ENCODE measurements around the gene FLNB. TPM values are rescaled to one million over a fixed set of nuclear protein-coding genes. Genes with fewer than 3 reads are reported as not detected.
"Not testable (repeated sequence)": the region's sequence is repeated elsewhere in the genome, so short reads cannot be mapped to it uniquely, and the experiment has no call there.

FLNB gene
- total RNA-seq, 4 donors from 2014 or later, result 164 to 258 (median 242) TPM

DNA sequence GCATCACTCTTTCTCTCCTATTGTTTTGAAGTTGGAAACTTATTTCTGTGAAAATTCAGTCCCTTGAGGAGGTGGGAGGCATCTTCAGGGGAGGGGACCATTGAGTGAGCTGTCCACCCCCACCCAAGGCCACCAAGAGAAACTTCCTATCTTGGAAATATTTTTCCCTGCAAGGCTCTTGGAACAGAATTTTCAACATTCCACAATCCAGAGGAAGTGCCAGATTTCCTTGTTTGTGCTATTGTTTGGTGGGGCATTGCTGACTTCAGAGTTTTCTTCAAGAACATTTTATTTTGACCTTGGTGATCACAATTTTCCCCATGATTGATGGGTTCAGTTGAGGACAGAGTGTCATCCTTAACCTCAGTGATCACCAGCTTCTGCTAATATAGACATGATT lies 190.6 kb downstream of the FLNB start:
- H3K27ac ChIP-seq, result peak overlapping the region in 2 of 3 donors; percentile 42 to 73
- no peak for DNase-seq
- no peaks in the 10 kb centered on the region for H3K36me3 ChIP-seq

DNA sequence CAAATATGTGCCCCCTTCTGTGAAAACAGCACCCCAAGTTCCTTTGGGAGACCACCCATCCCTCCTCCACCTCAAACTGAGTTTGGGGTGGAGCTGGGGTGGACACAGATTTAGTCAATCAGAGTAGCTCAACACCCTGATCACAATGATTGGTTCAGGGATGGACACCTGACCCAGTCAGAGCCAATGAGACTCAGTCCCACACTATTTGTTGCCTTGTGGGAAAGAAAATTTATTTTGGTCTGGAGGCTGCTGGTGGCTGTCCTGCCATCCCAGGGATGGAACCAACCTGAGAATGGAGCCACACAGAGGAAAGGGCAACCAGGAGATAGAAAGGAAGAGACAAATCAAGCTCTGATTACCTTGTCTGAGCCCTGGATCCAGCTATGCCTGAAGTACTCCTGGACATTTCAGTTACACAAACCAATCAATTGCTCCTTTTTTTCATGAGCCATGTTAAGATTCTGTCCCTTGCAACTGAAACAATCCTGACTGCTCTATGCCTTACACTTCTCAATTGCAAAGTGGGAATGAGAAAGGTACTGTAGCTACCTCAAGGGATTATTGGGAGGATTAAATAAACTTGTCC lies 192.0 kb downstream of the FLNB start:
- no peak for DNase-seq
- H3K27me3 ChIP-seq, result no peaks in the 10 kb centered on the region
- intact Hi-C loops (cut with DNase I), result no loop called here
- peak overlapping the region in 2 of 3 donors; percentile 10 to 54 for H3K27ac ChIP-seq
- no peaks in the 10 kb centered on the region for H3K36me3 ChIP-seq
- TF ChIP-seq, protein P1, sequence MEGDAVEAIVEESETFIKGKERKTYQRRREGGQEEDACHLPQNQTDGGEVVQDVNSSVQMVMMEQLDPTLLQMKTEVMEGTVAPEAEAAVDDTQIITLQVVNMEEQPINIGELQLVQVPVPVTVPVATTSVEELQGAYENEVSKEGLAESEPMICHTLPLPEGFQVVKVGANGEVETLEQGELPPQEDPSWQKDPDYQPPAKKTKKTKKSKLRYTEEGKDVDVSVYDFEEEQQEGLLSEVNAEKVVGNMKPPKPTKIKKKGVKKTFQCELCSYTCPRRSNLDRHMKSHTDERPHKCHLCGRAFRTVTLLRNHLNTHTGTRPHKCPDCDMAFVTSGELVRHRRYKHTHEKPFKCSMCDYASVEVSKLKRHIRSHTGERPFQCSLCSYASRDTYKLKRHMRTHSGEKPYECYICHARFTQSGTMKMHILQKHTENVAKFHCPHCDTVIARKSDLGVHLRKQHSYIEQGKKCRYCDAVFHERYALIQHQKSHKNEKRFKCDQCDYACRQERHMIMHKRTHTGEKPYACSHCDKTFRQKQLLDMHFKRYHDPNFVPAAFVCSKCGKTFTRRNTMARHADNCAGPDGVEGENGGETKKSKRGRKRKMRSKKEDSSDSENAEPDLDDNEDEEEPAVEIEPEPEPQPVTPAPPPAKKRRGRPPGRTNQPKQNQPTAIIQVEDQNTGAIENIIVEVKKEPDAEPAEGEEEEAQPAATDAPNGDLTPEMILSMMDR (IDR thresholded peaks at IDR 0.05), result no peak
- no peak for TF ChIP-seq POLR2A (IDR thresholded peaks at IDR 0.05)
- H3K4me1 ChIP-seq, result peaks cover 0 to 4% of the 10 kb centered on the region in 2 donors
- H3K9me3 ChIP-seq, result no peaks in the 10 kb centered on the region
- no peak overlapping the region for H3K4me3 ChIP-seq (replicated peaks in 1 of 3)

More for the DNA sequence above, 190.6 kb downstream of the FLNB start:
- Histone ChIP-seq H3K4me1 (peaks cover 0 to 4% of the 10 kb centered on the region in 2 donors), H3K9me3 (no peaks in the 10 kb centered on the region), H3K27me3 (no peaks in the 10 kb centered on the region), H3K4me3 (replicated peaks in 1 of 3) (no peak overlapping the region)
- TF ChIP-seq, protein P1 (IDR thresholded peaks at IDR 0.05), result no peak
- no peak for TF ChIP-seq POLR2A (IDR thresholded peaks at IDR 0.05)
- intact Hi-C loops (cut with DNase I), result no loop called here

DNA sequence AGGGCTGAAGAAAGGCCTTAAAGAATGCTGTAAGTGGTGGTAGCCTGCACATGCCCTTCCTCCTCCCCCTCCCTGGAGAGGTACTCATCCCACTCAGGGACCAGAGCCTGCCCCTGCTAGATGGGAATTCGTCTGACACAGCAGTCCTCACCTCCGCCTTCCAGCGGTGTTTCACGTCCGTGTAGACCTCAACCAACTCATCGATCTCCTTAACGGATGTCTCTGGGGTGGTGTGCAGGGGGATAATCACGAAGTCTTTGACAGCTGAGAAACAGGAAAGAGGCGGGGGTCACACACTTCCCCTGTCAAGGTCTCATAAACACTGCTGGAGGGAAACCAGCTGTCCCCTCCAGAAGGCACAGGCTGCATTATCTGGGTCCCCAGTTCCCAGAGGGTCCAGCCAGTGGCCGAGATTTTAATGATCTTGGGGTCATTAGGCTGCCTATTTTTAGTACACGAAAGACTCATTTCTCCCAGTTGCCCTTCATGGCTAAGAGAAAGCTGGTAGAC lies 192.7 kb downstream of the FLNB start:
- intact Hi-C loops (cut with DNase I), result no loop called here
- Histone ChIP-seq H3K27me3 (no peaks in the 10 kb centered on the region), H3K4me3 (replicated peaks in 1 of 3) (no peak overlapping the region), H3K36me3 (no peaks in the 10 kb centered on the region), H3K9me3 (no peaks in the 10 kb centered on the region), H3K4me1 (peaks cover 0 to 4% of the 10 kb centered on the region in 2 donors), H3K27ac (peak overlapping the region in 2 of 3 donors; percentile 24 to 54)
- TF ChIP-seq, protein P1 (IDR thresholded peaks at IDR 0.05), result no peak
- no peak for TF ChIP-seq POLR2A (IDR thresholded peaks at IDR 0.05)
- WGBS, 2 donors, result 61 to 64% methylated on average over 10 to 11 of the region's 11 CpGs
- DNase-seq, result no peak

DNA sequence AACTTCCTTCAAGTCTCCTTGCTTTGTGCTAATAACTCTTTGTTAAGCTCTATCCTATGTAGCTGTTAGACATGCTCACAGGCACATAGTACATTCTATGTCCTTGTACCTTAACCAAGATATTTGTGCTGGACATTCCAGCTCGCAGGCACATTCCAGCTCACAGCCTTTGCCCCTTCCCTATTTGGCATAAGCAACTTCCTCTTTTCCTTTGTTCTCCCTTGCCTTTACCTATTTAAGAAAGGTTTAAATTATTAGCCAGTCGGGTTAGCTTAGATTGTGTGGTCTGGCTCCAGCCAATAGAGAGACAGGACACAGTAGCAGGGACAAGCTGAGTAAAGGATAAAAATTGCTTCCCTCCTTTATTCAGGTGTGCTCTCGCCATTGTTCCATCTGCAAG lies 193.2 kb downstream of the FLNB start:
- WGBS, 2 donors, result 76 to 80% methylated on average over 3 of the region's 3 CpGs

DNA sequence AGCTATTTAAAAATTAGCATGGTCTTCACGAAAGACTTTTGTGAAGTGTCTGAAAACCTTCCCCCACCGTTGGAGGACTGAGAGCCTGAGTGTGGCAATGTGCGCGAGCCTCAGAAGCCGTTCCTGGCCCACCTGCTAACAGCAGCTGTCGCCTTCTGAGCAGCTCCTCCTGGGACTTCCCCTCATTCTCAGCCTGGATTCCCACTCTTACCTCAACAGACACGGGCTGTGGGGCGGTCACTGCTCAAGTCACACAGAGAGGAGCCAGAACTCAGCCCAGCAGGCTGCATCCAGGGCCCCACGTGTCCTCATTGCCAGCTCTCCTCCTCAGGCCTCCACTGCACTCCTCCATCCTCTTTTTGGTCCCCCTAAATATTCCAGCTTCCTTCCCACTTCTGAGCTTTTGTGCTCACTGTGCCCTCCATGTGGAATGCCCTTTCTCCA lies 194.7 kb downstream of the FLNB start:
- Histone ChIP-seq H3K4me3 (replicated peaks in 1 of 3) (no peak overlapping the region), H3K4me1 (peaks cover 0 to 4% of the 10 kb centered on the region in 2 donors), H3K36me3 (no peaks in the 10 kb centered on the region), H3K27ac (no peak overlapping the region), H3K9me3 (no peaks in the 10 kb centered on the region), H3K27me3 (no peaks in the 10 kb centered on the region)
- intact Hi-C loops (cut with DNase I), result no loop called here
- WGBS, 2 donors, result 86 to 88% methylated on average over 9 of the region's 9 CpGs
- DNase-seq, result no peak
- TF ChIP-seq POLR2A (IDR thresholded peaks at IDR 0.05), result no peak
- TF ChIP-seq, protein P1 (IDR thresholded peaks at IDR 0.05), result no peak

More for the DNA sequence above, 193.2 kb downstream of the FLNB start:
- H3K27ac ChIP-seq; H3K36me3 ChIP-seq; H3K27me3 ChIP-seq; H3K4me1 ChIP-seq; DNase-seq; H3K9me3 ChIP-seq; H3K4me3 ChIP-seq (replicated peaks in 1 of 3); intact Hi-C loops (cut with DNase I): not testable (repeated sequence)

All from thyroid gland (tissue), 4 donors.